Mucosa of stomach (tissue), 1 donor: ENCODE measurements around the gene TMSB15B.
"Not testable (repeated sequence)": the region's sequence is repeated elsewhere in the genome, so short reads cannot be mapped to it uniquely, and the experiment has no call there.

Source experiments
- H3K27me3 ChIP-seq: one replicate; pipeline ENCODE4 v1.7.0; 2013; ENCODE audit warnings: mild to moderate bottlenecking, low read length; ENCODE audit not compliant: control insufficient read depth, insufficient read depth
- H3K36me3 ChIP-seq: one replicate; pipeline ENCODE4 v1.7.0; 2013; ENCODE audit warnings: low read length; ENCODE audit not compliant: control insufficient read depth, insufficient read depth
- H3K4me1 ChIP-seq: one replicate; pipeline ENCODE4 v1.7.0; 2013; ENCODE audit warnings: mild to moderate bottlenecking, low read length; ENCODE audit not compliant: control insufficient read depth, insufficient read depth
- H3K4me3 ChIP-seq: one replicate; pipeline ENCODE4 v1.7.0; 2013; ENCODE audit warnings: low read length
- H3K9ac ChIP-seq: one replicate; pipeline ENCODE4 v1.7.0; 2013; ENCODE audit warnings: mild to moderate bottlenecking, low read length, moderate library complexity
- H3K9me3 ChIP-seq: one replicate; pipeline ENCODE4 v1.7.0; 2013; ENCODE audit warnings: mild to moderate bottlenecking, low read length, moderate library complexity; ENCODE audit not compliant: control insufficient read depth
- donor health status: Pancreatic carcinoma.

The TMSB15B gene

GRCh38 chrX:103949506-103949905 is 12.9 kb upstream of the TMSB15B start:
- H3K4me3 ChIP-seq: no peak overlapping the region
- no peaks in the 10 kb centered on the region for H3K27me3 ChIP-seq
- H3K36me3 ChIP-seq: no peaks in the 10 kb centered on the region
- H3K9ac ChIP-seq: no peak overlapping the region
- no peaks in the 10 kb centered on the region for H3K4me1 ChIP-seq
- no peaks in the 10 kb centered on the region for H3K9me3 ChIP-seq

GRCh38 chrX:103953353-103953752 is 9.1 kb upstream of the TMSB15B start:
- no peak overlapping the region for H3K9ac ChIP-seq
- no peaks in the 10 kb centered on the region for H3K36me3 ChIP-seq
- no peak overlapping the region for H3K4me3 ChIP-seq
- no peaks in the 10 kb centered on the region for H3K4me1 ChIP-seq
- no peaks in the 10 kb centered on the region for H3K27me3 ChIP-seq
- H3K9me3 ChIP-seq: no peaks in the 10 kb centered on the region

GRCh38 chrX:103954259-103954658 is 8.2 kb upstream of the TMSB15B start:
- H3K27me3 ChIP-seq: no peaks in the 10 kb centered on the region
- no peak overlapping the region for H3K4me3 ChIP-seq

GRCh38 chrX:103960599-103960998 is 1.8 kb upstream of the TMSB15B start:
- H3K36me3 ChIP-seq: not testable (repeated sequence)

More at GRCh38 chrX:103954259-103954658, 8.2 kb upstream of the TMSB15B start:
- no peak overlapping the region for H3K9ac ChIP-seq
- H3K36me3 ChIP-seq: no peaks in the 10 kb centered on the region
- H3K4me1 ChIP-seq: no peaks in the 10 kb centered on the region
- H3K9me3 ChIP-seq: no peaks in the 10 kb centered on the region

GRCh38 chrX:103983508-103983907 is 21.1 kb downstream of the TMSB15B start:
- H3K36me3 ChIP-seq, H3K9ac ChIP-seq, H3K9me3 ChIP-seq, H3K27me3 ChIP-seq, H3K4me1 ChIP-seq, H3K4me3 ChIP-seq: not testable (repeated sequence)

More at GRCh38 chrX:103960599-103960998, 1.8 kb upstream of the TMSB15B start:
- not testable (repeated sequence) for H3K9ac ChIP-seq, H3K27me3 ChIP-seq, H3K4me1 ChIP-seq, H3K4me3 ChIP-seq, H3K9me3 ChIP-seq

GRCh38 chrX:103999234-103999633 is 36.8 kb downstream of the TMSB15B start:
- H3K27me3 ChIP-seq: no peaks in the 10 kb centered on the region
- H3K9me3 ChIP-seq: no peaks in the 10 kb centered on the region
- no peaks in the 10 kb centered on the region for H3K4me1 ChIP-seq
- no peak overlapping the region for H3K4me3 ChIP-seq
- no peak overlapping the region for H3K9ac ChIP-seq
- no peaks in the 10 kb centered on the region for H3K36me3 ChIP-seq

- H3K4me3 ChIP-seq: no peak overlapping the region
- no peaks in the 10 kb centered on the region for H3K9me3 ChIP-seq
- H3K36me3 ChIP-seq: no peaks in the 10 kb centered on the region
- no peaks in the 10 kb centered on the region for H3K27me3 ChIP-seq
- H3K9ac ChIP-seq: no peak overlapping the region
- no peaks in the 10 kb centered on the region for H3K4me1 ChIP-seq
Measured at GRCh38 chrX:104008831-104009230, 46.4 kb downstream of the TMSB15B start.

- H3K4me3 ChIP-seq: no peak overlapping the region
- H3K9me3 ChIP-seq: no peaks in the 10 kb centered on the region
- H3K9ac ChIP-seq: no peak overlapping the region
- H3K4me1 ChIP-seq: no peaks in the 10 kb centered on the region
- no peaks in the 10 kb centered on the region for H3K27me3 ChIP-seq
- H3K36me3 ChIP-seq: no peaks in the 10 kb centered on the region
Measured at GRCh38 chrX:104013158-104013557, 50.7 kb downstream of the TMSB15B start.

- no peaks in the 10 kb centered on the region for H3K4me1 ChIP-seq
- no peaks in the 10 kb centered on the region for H3K27me3 ChIP-seq
- H3K9me3 ChIP-seq: no peaks in the 10 kb centered on the region
- no peaks in the 10 kb centered on the region for H3K36me3 ChIP-seq
- no peak within 1 kb of the TSS for H3K4me3 ChIP-seq
- H3K9ac ChIP-seq: no peak within 1 kb of the TSS
Measured at GRCh38 chrX:104013606-104014005, 51.2 kb downstream of the TMSB15B start, which contains the start of gene H2BW1. Gene H2BW1 (minus strand): TSS chrX:104013708. CDS start chrX:104013576, 132 bp downstream.

- H3K9ac ChIP-seq, H3K4me1 ChIP-seq, H3K9me3 ChIP-seq, H3K4me3 ChIP-seq, H3K36me3 ChIP-seq, H3K27me3 ChIP-seq: not testable (repeated sequence)
Measured at GRCh38 chrX:104015576-104015975, 53.1 kb downstream of the TMSB15B start.
